Left ventricle myocardium superior (tissue), 1 donor: ENCODE results near the gene ERVMER34-1. TPM values are rescaled to one million over a fixed set of nuclear protein-coding genes. Genes with fewer than 3 reads are reported as not detected.

Experiments
- ATAC-seq: fragments of 200-7000 bp; cut with Tn5 transposase; one replicate; pipeline ENCODE4 v1.9.1; 2020; ENCODE audit warnings: mild to moderate bottlenecking, moderate library complexity
- DNase-seq: peaks from one replicate; pipeline ENCODE4 v3.0.0-alpha.2; 2020
- intact Hi-C: fragments of 100-400 bp; cut with micrococcal nuclease; formaldehyde crosslinking; loops from one replicate; pipeline ENCODE4 v1.11.0; 2022
- total RNA-seq: library from RNA; stranded (reverse); fragmentation: NEBNext Ultra II Directional; extraction: Animal tissue kit (Norgen Biotek cat#: 25700); gene quantifications from one replicate; pipeline ENCODE4 v1.2.1, GENCODE V29; 2021
- donor health status: DM: no; HTN: yes; CAD: no; lungs with severe emphysema.

Gene ERVMER34-1
- total RNA-seq, 1 donor from 2014 or later = 7.2 TPM

DNA sequence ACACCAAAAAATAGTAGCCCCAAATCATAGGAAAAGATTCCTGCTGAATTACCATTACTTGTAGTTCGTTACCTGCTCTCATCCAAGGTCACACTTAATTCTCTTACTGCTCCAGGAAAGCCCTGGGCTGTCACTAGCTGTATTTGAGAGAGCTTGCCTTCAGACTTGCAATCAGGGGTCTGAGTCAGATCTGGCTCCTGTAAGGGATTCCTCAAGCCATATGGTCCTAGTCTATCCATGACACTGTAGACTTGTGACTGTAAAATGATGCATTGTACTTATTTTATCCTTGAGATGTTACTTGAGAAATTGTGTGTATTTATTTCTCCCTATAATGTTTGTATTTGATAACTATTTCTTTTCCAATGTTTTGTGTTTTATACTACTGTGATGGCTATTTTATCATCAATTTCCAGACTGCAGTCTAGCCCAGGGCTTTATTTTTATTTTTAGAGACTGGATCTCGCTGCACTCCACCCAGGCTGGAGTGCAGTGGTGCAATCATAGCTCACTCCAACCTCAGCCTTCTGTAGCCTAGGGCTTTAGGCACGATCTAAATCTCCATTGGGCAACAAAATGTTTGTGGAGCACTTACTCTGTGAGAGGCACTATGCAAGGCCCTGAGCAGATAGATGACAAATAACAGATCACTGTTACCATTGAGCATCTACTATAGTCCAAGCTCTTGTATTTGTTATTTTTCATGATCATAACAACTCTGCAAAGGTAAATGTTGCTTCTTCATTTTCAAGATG is 24.2 kb downstream of the ERVMER34-1 start:
- ATAC-seq (no peak), DNase-seq (no peak)
- intact Hi-C loops = no loop called here

DNA sequence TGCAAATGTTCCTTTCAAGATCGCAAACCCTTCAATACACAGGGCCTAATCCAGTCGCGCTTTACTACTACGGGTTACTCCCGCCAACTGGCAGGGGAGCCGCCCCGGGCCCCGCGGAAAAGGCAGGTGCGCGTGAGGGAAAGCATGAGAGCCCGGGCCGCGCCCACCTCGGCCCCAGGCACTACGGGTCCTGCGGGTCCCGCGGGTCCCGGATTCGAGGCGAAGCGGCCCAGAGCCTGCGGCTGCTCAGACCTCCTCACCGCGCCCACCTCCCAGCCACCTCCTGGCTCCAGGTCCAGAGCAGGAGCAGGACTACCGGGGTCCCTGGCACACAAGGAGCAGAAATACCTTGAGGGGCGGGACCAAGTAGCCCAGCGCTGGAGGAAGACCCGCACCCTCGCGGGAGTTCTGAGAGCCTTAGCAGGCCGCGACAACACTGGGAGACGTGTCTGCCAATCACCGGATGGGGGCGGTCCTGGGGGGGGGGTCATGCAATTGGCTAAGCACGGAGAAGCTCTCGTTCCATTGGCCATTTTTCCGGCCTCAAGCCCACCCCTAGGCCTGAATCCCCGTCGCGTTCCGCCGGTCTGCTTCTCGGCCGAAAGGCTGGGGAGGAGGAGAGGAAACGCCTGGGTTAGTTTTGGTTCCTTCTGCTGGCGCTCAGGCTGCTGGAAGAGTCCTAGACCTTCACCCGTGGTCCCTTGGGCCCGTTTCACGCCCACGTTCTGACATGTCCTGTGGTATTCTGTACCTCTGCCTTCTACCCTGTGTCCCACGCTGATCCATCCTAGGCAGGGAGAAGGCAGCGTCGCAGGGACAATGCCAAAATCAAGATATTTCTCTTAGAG is 29.0 kb downstream of the ERVMER34-1 start:
- intact Hi-C loops = no loop called here
- ATAC-seq (peak; percentile 99), DNase-seq (peak; percentile 94)

DNA sequence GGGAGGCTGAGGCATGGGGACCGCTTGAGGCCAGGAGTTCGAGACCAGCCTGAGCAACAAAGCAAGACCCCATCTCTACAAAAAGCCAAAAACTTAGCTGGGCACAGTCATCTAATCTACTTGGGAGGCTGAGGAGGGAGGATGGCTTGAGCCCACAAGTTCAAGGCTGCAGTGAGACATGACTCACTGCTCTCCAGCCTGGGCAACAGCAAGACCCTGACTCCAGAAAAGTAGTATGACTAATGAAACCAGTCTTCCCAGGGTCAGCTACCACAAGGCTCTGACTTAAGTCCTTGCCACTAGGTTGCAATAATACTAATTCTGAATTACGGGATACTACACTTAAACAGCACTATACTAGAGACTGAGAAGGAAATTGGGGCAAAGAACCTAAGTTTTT is 33.1 kb downstream of the ERVMER34-1 start:
- DNase-seq (no peak), ATAC-seq (no peak)
- intact Hi-C loops = loop anchor here (10.0 kb wide), 1 partner anchor 267 kb away; no protein-coding TSS in a partner anchor

DNA sequence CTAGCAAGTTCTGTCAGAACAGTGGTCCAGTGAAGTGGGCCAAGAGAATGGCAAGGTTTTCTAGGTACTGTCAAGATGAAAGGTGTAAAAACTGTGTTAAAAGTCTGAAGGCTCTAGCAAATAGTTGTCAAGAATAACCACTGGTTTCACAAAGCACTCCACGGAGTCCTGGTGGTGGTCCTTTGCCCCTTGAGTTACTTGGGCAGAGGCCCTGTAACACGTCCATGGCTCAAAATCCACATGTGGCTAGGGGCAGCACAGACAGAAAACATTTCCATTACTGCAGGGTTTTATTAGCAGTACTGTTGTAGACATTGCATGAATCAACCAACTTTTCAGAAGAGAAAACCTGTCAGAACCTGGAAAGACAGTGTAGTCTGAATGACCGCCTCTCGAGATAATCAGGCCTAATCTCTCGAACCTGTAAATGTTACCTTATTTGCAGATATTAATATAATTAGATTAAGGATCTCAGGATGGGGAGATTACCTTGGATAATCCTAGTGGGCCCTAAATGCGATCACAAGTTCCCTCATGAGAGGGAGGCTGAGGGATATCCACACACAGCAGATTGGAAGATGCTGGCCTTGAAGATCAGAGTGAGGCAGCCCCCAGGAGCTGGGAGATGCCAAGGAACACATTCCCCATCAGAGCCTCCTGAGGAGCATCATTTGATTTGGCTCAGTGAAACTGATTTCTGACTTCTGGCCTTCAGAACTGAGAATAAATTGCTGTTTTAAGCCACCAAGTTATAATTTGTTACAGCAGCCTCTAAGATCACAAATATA is 34.7 kb downstream of the ERVMER34-1 start:
- intact Hi-C loops = loop anchor here (10.0 kb wide), 1 partner anchor 268 kb away; no protein-coding TSS in a partner anchor
- DNase-seq (no peak), ATAC-seq (no peak)

DNA sequence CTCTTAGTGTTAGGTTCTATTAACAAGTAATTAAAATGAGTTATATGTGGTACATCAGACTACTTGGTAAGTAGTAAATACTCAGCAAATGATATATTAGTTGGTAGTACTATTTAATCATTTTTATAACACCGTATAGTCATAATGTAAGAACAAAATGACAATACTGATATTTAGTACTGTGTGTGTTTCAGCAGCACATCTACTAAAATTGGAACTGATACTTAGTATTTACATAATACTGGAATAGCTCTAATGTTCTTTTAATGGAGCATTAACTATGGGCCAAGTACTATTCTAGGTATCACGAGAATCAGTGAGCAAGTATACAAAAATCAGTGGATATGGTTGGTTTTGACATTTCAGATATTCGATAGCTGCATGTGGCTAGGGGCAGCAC is 35.3 kb downstream of the ERVMER34-1 start:
- intact Hi-C loops = loop anchor here (10.0 kb wide), 1 partner anchor 269 kb away; no protein-coding TSS in a partner anchor
- DNase-seq = no peak
- no peak for ATAC-seq

DNA sequence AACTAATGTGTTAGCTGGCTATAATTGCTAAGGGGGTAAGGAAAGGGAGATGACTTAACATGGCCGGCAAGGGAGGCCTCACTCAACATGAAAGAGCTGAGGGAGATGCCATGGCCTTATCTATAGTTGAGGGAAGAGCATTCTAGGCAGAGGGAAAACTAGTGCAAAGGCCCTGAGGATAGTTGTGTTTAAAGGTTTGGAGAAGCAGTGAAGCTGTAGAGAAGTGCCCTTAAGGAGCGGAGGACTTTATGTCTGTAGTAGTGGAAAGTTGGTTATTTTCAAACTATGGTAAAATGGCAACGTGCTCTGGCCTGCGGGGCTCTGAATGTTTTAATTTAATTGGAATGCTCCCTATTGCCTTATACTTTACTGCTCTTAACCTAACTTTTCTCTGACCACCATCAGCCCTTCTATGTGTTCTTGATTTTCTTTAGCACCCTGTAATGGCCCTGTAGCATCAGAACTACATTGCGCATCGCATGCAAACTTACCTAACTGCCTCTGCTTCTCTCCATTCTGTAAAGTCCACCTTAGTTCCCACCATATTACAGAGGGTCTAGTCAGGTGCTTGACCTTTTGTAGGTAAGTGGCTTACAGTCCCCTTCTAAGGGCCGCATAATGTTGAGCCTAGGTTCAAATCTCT is 35.8 kb downstream of the ERVMER34-1 start:
- intact Hi-C loops = loop anchor here (10.0 kb wide), 1 partner anchor 269 kb away; no protein-coding TSS in a partner anchor
- ATAC-seq (no peak), DNase-seq (no peak)

DNA sequence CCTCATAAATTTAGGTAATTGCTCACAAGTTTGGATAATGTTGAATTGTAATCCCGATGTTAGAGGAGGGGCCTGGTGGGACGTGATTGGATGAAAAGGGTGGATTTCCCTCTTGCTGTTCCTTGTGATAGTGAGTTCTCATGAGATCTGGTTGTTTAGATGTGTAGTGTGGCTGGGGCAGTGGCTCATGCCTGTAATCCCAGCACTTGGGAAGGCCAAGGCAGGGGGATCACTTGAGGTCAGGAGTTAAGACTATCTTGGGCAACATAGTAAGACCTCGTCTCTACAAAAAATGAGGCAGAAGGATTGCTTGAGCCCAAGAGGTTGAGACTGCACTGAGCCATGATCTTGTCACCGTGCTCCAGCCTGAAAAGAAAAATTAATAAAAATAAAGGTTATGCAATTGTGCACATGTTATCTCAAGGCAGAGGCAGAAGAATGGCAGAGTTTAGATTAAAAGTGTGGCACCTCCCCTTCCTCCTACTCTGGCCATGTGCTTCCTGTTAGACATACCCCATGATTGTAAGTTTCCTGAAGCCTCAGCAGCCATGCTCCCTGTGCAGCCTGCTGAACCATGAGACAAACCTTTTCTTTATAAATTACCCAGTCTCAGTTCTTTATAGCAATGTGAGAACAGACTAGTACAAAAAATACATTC is 36.5 kb downstream of the ERVMER34-1 start:
- intact Hi-C loops = loop anchor here (10.0 kb wide), 1 partner anchor 270 kb away; no protein-coding TSS in a partner anchor
- no peak for DNase-seq
- ATAC-seq = no peak

DNA sequence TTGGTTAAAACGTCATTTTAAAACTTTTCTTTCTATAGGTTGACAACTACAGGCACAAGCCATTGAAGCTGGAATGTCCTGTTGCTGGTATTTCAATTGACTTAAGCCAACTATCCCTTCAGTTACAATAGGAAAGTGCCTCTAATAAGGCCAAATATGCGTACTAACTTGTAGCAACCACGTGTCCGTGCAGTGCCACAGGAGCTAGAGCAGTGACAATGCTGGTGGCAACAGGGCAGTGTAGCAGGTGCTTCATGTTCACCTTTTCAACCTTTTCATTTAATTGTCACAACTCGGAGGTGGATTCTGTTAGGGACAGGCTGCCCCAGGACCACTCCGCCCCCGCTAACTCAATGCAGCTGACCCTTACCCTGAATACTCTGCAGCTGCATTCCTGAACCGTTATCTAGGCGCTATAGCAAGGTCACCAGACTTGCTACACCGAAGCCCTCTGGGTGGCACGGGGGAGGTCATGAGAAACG is 37.7 kb downstream of the ERVMER34-1 start:
- ATAC-seq = peak; percentile 13
- intact Hi-C loops = loop anchor here (10.0 kb wide), 1 partner anchor 271 kb away; no protein-coding TSS in a partner anchor
- no peak for DNase-seq

DNA sequence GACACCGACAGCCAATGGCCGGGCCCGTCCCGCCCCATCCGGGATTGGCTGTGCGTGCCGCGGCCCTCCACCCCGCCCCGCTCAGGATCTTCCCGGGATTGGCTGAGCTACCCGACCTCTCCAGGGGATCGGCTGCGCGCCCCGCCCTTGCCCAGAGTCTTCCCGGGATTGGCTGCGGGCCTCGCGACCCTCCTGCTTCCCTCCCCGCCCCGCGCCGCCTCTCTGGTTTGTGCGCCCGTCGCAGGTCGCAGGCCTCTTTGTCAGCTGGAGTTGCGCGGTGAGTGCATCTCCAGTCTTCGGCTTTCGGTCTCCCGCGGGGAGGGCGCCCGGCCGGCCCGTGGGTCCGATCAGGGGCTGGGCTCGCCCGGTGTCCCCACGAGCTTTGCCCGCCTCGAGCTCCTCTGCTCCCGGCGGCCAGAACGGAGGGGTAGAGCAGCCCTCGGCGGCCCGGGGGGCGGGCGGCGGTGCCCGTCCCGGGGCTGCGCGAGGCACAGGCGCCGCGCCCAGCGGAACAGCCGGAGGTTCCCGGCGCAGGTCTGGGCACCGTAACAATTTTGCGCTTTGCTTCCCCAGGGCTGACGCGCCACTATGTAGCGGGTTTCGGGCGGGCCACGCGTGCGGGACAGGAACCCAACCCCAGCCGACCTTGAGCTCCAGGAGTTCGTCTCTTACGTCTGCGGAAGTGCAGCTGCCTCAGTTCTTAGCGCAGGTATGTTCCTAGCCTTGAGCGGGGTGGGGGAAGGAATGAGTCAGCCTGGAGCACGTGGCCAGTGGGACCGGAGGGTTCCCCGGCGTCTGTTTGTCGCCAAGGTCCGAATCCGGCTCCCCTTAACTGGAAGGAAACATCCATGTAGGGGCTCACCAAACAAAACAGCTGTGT is 38.7 kb downstream of the ERVMER34-1 start:
- ATAC-seq = peak; percentile 98
- intact Hi-C loops = loop anchor here (10.0 kb wide), 1 partner anchor 272 kb away; no protein-coding TSS in a partner anchor
- DNase-seq = peak; percentile 99

DNA sequence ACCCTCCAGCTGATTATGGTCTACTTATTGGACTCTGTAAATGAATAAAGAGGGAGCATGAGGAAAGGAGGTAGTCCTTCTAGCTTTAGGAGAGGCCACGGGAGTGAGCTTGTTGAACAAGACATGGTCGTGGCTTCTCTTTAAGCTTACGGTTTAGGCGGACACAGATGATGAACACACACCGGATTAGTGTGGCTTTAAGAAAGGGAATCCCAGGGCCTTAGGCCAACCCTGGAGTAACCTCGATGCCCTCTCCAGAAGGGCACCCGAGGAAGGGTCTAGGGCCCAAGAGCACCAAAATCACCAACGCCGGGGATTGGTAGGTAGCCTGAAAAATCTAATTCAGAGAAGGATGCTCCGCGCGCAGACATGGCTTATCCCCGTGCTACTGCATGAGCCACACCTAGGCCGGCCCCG is 39.4 kb downstream of the ERVMER34-1 start:
- intact Hi-C loops = loop anchor here (10.0 kb wide), 1 partner anchor 273 kb away; no protein-coding TSS in a partner anchor
- DNase-seq (no peak), ATAC-seq (no peak)

DNA sequence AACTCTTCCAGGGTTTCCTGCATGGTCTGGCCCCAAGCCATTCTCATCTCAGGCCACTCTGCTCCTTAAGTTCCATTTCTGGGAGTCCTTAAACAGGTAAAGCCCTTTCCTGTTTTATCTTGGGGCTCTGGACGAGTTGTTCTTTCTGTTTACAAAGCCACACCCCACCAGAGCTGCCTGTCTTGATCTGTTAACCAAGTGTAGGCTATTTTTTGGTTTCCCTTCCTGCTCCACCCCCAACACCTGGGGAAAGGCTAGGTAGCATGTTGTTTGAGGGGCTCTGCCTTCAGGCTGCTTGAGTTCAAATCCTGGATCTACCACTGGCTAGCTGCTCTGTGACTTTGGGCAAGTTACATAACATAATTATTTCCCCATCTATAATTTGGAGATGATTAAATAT is 40.0 kb downstream of the ERVMER34-1 start:
- intact Hi-C loops = loop anchor here (10.0 kb wide), 1 partner anchor 274 kb away; no protein-coding TSS in a partner anchor
- ATAC-seq (no peak), DNase-seq (no peak)

DNA sequence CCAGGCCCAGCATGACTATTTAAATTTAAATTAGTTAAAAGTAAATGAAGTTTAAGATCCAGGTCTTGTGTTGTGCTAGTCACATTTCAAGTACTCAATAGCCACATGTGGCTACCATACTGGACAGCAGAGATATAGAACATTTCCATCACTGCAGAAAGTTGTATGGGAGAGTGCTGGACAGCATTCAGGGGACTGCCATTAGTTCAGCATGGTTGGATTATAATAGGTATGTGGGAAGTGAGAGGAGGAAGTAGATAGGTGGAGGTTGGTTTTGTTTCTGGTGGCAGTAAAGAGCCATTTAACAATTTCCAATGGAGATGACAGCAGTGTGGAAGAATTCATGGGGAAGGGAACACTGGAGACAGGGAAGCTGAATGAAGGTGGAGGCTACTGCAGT is 42.1 kb downstream of the ERVMER34-1 start:
- DNase-seq = no peak
- no peak for ATAC-seq
- intact Hi-C loops = no loop called here

DNA sequence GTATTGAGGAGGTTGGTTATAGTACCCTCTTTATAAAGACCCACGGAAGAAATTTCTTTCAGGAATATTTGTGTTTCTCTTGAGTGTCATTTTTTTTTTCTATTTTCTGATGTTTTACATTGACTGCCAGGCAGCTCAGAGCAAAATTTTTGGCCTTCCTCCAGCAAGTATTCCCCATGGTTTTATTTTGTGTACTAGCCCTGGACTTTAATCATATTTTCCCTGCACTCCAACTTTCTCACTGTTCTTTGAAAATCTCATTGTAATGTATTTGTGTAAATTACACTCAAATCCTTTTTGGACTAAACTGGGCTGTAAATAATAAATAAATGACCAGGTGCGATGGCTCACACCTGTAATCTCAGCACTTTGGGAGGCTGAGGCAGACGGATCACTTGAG is 46.6 kb downstream of the ERVMER34-1 start:
- intact Hi-C loops = no loop called here
- no peak for DNase-seq
- no peak for ATAC-seq

DNA sequence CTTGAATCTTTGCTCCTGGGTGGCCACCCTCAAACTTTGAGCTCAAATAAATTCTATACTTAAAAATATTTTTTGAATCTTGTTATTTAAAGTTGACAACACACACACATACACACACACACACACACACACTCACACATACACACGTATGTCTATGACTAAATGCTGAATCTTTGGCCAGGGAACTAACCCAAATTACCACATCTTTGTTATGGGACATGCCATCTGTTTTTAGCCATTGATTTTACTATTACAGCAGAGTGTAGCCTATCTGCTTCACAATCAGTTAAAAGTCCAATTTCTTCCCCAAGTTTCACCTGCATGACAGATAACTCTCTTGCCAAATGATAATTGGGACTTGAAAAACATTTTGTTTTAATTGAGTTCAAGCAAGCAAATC is 47.1 kb downstream of the ERVMER34-1 start:
- DNase-seq (no peak), ATAC-seq (no peak)
- intact Hi-C loops = no loop called here

DNA sequence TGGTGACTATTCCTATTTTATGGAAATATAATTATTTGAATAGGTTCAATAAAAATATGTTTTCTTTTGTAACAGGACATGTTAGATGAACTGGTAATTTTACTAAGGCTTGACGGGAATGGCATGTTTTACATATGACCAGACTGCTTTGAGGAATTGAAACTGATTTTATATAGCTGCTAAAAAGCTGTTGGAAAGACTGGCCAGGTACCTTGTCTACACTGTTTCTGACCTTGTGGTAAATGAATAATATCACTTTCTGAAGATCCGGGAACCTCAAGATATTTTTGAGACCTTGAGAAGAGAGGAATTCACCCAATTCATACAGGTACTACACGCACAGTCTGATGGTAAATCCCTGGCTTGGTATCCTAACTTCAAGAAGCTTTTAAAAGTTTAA is 50.0 kb downstream of the ERVMER34-1 start:
- intact Hi-C loops = no loop called here
- ATAC-seq (no peak), DNase-seq (no peak)

DNA sequence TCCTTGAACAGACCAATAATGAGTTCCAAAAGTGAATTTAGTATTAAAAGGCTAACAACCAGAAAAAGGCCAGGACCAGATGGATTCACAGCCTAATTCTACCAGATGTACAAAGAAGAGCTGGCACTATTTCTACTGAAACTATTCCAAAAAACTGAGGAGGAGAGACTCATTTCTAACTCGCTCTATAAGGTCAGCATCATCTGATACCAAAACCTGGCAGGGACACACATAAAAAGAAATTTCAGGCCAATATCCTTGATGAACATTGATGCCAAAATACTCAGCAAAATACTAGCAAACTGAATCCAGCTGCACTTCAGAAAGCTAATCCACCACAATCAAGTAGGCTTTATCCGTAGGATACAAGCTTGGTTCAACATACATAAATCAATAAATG is 56.3 kb downstream of the ERVMER34-1 start:
- ATAC-seq = no peak
- intact Hi-C loops = no loop called here

DNA sequence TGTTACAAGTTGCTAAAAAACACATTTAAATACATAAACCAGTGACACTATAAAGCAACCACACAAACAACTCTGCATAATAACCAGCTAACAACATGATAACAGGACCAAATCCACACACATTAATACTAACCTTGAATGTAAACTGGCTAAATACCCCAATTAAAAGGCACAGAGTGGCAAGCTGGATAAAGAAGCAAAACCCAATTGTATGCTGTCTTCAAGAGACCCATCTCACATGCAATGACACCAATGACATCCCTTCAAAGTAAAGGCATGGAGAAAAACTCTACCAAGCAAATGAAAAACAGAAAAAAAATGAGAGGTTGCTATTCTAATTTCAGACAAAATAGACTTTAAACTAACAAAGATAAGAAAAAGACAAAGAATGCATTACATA is 57.7 kb downstream of the ERVMER34-1 start:
- intact Hi-C loops = no loop called here
- ATAC-seq (no peak), DNase-seq (no peak)

More for the DNA sequence above, 56.3 kb downstream of the ERVMER34-1 start:
- no peak for DNase-seq
